Fibroblast of upper back skin (primary cell): ENCODE measurements around the gene LY6G6D.
A peak's percentile ranks its signal among the peaks of the same experiment; 100 is the strongest.
"Not testable (repeated sequence)": the region's sequence is repeated elsewhere in the genome, so short reads cannot be mapped to it uniquely, and the experiment has no call there.

Experiments used
- DNase-seq: peaks from one replicate; pipeline ENCODE4 v3.0.0-alpha.2; 2013

LY6G6D gene

DNA sequence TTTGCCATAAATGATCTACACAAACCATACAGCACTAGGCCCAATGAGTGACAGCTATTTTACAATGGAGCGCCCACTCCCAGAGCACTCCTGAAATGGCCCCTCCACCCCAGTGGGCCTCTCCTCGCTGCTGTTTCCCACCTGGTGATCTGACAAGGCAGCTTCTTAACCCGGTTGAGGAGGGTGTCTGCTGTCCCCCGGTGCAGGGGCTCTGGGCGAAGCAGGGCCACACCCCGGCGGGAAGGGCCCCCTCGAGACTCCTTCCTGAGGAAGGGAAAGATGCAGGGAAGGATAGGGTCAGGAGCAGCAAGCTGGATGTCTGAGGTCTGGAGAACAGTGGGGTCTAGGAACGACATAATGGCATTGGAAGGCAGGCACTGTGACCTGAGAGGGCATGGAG, 22.3 kb upstream of the LY6G6D start:
- no peak for DNase-seq

DNA sequence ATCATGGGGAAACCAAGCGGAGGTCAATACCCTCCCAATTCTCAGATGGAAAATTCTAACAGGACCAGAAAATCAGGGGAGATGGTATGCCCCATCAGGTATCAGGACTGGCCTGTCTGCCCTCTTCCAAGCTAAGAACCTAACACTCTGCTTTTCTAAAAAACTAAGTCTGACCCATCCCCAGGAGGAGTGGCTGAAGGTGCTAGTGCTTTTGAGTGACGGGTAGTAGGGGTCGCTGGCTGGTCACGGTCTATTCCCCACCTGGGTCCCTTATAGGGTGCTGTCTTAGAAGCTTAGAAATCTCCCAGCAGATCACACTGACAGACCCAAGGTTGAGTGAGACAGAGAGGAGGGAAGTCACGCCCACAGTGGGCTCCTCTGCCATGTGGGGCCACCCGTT, 21.6 kb upstream of the LY6G6D start:
- no peak for DNase-seq

- DNase-seq = no peak
Measured at GRCh38 chr6:31697555-31697954, 17.6 kb upstream of the LY6G6D start.

DNA sequence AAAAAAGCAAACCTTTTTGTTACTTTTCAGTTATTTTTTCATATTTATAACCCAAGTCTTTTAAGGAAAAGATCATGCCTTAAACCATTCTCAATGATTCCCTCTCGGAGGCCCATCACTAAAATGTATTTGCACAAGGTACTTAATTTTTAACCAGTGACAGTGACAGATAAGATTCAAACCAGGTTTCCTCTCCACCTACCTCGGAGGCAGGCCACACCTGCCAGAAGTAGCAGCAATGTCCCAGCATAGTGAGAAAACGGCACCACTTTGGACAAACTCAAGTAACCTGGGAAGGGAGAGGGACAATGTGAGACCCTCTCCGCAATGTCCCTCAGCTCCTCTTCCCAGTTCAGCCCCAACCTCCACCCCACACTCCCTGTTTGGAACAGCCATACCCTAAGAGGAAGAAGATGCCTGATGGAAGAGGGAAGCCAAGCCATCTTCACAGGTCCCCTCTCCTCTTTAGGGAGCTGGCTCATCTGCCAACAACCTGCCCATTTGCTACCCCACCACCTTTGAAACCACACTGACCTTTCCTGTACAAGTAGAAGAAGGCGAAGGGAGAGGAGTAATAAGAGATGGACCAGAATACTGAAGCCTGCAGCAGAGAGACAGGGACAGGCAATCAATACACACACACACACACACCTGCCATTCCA, 14.3 kb upstream of the LY6G6D start:
- no peak for DNase-seq

- DNase-seq = no peak
Measured at GRCh38 chr6:31701666-31702404, 13.3 kb upstream of the LY6G6D start.

DNA sequence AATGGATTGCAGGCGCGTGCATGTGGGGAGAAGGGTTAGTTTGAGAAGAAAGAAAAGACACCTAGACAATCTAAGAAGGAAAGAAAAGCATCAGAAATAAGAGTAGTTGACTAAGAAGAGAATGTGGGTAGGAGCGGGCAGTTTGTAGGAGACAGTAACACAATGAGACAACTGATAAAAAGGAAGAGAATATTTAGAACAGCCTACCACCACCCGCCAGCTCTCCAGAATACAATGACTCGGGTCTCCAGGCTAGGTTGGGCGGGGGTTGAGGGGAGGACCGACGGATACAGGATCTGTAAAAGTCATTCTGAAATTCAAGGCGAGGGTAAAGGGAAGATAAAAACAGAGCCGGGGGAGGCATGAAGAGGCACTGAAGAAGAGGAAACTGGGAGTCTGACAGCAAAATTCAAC, 12.7 kb upstream of the LY6G6D start:
- DNase-seq = no peak

DNA sequence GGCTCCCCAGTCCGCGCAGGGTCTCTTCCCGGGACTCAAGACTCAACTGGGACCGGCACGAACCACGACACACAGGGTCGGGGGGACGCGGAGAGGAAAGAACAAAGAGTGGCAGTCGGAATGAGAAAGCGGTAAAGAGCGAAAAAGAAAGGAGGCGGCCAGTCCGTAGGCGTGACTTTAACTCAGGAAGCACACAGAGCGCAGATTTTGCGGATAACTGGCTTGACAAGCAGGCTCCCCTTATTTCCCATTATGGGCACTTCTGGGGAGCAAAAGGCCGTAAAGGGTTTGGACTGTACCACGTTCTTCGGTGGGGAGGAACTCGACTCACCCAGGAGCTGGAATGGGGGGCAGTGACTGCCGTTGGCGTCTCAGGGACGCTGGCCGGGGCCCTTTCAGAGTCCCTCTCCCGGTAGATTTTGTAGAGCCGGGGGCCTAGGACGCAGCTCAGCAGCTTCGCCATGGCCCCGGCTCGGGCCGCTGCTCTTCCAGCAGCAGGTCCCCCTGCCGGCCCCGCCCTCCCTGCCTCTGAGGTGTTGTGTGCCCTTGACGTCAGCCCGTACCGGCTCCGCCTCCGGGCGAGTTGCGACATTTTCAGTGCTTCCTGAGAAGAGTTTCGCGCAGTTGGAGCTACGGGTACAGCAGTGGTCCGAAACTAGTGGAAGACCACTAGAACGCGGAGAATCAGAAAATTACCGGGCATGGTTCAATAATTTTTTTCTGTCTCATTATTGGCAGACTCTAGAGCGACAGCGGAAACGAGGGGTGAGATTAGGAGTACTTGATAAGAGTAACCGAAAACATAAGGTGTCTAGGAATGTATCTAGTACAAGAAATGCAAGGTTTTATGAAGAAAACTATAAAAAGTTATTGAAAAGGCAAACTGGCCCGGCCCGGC, 12.1 kb upstream of the LY6G6D start, which contains the start of gene ABHD16A:
Gene ABHD16A (minus strand): TSS at position 506 of the 898 bp plus-strand sequence. CDS start 43 bp downstream, at position 463.
- peak; percentile 98 for DNase-seq

DNA sequence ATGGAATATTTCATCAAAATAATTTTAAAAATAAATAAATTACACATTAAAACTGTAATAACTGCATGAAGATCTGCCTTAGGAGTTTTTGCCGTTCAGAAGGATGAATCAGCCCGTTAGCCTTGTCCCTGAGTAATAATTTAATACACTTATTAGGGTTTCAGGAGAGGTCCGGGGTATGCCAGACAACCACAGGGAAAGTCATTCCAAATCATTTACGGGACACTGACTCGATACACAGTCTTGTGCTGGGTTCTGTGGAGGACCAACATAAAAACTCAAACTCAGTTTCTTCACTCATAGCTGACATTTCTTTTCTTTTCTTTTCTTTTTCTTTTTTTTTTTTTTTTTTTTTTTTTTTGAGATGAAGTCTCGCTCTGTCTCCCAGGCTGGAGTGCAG, 9.2 kb upstream of the LY6G6D start:
- no peak for DNase-seq

DNA sequence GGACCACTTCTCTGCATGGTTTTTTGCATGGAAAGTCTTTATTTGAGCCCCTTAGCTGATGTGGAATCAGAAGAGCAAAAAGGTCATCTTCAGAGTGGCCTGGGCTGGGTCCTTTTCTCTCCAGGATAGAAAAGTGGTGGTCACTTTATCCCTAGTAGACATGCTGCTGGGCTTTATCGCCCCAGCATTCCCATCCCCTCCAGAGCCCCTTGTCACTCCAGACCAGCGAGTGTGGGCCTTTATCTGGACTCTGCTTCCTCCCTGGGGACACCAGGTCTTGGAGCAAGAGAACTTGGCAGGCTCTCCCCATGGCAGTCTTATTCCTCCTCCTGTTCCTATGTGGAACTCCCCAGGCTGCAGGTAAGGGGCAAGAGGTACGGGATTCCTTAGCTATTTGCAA, 8.5 kb upstream of the LY6G6D start, which contains the start of gene LY6G6F:
Gene LY6G6F (plus strand): TSS at position 268 of the 400 bp plus-strand sequence. CDS start 41 bp downstream, at position 309.
- no peak for DNase-seq

DNA sequence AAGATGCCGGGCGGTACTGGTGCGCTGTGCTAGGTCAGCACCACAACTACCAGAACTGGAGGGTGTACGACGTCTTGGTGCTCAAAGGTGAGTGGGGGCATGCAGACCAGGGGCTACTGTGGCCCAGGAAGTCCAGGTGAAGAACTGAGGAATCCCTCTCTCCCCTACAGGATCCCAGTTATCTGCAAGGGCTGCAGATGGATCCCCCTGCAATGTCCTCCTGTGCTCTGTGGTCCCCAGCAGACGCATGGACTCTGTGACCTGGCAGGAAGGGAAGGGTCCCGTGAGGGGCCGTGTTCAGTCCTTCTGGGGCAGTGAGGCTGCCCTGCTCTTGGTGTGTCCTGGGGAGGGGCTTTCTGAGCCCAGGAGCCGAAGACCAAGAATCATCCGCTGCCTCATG, 7.4 kb upstream of the LY6G6D start:
- no peak for DNase-seq

DNA sequence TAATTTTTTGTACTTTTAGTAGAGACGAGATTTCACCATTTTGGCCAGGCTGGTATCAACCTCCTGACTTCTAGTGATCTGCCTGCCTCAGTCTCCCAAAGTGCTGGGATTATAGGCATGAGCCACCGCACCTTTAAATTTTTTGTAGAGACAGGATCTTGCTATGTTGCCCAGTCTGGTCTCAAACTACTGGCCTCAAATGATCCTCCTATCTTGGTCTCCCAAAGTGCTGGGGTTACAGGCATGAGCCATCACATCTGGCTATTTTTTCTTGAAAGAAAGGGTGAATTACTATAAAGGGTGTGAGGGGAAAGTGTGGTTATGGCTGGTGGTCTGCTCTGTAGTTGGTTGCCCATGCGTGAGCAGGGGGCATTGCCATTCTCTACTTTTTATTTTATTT, 6.9 kb upstream of the LY6G6D start:
- DNase-seq = no peak

GRCh38 chr6:31709157-31709556, 6.0 kb upstream of the LY6G6D start:
- DNase-seq = not testable (repeated sequence)

- no peak for DNase-seq
Measured at GRCh38 chr6:31710523-31711219, 4.5 kb upstream of the LY6G6D start.

- DNase-seq = no peak
Measured at GRCh38 chr6:31711233-31711632, 3.9 kb upstream of the LY6G6D start.

- DNase-seq = no peak
Measured at GRCh38 chr6:31712296-31712695, 2.9 kb upstream of the LY6G6D start.

DNA sequence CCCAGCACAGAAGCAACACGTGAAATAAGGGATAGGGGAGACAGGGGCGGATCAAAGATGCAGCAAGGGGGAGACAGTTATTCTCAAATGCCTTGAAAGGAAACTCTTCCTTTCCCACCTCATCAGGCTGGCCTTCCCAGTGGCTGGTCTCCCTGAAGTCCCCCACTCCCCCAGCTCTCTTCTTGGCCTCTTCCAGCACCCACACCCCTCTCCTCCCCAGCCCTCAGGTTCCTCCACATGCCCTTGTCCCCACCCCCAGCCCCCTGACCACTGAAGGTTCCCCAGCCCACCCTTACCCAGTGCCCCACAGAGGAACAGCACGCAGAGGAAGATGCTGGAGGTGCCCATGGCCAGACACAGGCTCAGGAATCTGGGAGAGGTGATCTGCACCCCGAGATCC, 1.7 kb upstream of the LY6G6D start:
- no peak for DNase-seq

GRCh38 chr6:31713991-31714684, 1.0 kb upstream of the LY6G6D start:
- no peak for DNase-seq

DNA sequence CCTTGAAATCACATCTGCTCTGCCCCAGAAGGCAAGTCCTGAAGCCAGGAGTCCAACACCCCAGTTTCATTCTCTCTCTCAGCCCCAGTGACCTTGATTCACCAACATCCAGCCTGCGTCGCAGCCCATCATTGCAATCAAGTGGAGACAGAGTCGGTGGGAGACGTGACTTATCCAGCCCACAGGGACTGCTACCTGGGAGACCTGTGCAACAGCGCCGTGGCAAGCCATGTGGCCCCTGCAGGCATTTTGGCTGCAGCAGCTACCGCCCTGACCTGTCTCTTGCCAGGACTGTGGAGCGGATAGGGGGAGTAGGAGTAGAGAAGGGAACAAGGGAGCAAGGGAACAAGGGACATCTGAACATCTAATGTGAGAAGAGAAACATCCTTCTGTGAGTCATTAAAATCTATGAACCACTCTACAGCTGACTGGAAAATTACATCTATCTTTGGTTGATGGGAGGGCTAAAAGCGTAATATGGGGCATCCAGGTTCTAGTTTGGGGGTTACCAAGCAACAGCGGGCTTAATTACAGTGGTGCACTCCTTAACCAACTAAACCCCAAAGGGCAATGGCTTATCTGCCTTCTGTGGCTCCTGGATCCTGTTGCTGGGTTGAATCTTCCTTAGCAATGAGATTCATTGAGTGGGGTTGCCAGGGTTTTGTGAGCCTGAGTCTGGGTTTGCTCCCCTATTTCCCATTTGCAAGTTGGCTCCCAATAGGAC, 2.5 kb downstream of the LY6G6D start:
- no peak for DNase-seq

GRCh38 chr6:31718265-31718664, 3.1 kb downstream of the LY6G6D start:
- DNase-seq = no peak

GRCh38 chr6:31719001-31719400, 3.9 kb downstream of the LY6G6D start:
- DNase-seq = no peak

- no peak for DNase-seq
Measured at GRCh38 chr6:31720196-31720770, 5.1 kb downstream of the LY6G6D start.
